PC-3 (cell line): ENCODE measurements around the gene LAMB4. TPM values are rescaled to one million over a fixed set of nuclear protein-coding genes. Genes with fewer than 3 reads are reported as not detected.
A peak's percentile ranks its signal among the peaks of the same experiment; 100 is the strongest.

Source experiments
- ATAC-seq: fragments of 200-7000 bp; cut with Tn5 transposase; 2 replicates; pipeline ENCODE4 v1.9.1; 2020; ENCODE audit warnings: mild to moderate bottlenecking, moderate library complexity
- BruUV-seq: library from RNA; stranded (reverse); fragments of 400-500 nt; replicated peaks from 2 replicates; lab custom pipeline; 2021; lab: Mats Ljungman, UMichigan
- CTCF ChIA-PET: fragments of 300-600 bp; sonication (Branson Sonifier 250); formaldehyde crosslinking; loops from one replicate; lab custom pipeline; 2022; ENCODE audit warnings: antibody characterized with exemption; lab: Charles Lee
- POLR2A ChIA-PET: fragments of 300-600 bp; sonication (Branson Sonifier 250); formaldehyde crosslinking; loops from one replicate; lab custom pipeline; 2022; ENCODE audit warnings: antibody characterized with exemption; ENCODE audit not compliant: unreplicated experiment; lab: Charles Lee
- DNase-seq: peaks from one replicate; pipeline ENCODE4 v3.0.0-alpha.2; 2015
- H2AFZ ChIP-seq: fragments of 300-600 bp; sonication (generic); 2 replicates; pipeline ENCODE4 v1.6.0; 2016; ENCODE audit warnings: antibody characterized with exemption, low read length
- H3F3A ChIP-seq: fragments of 300-600 bp; sonication (generic); one replicate; pipeline ENCODE4 v1.6.0; 2017; ENCODE audit warnings: antibody characterized with exemption, low read length, control low read depth, mild to moderate bottlenecking; ENCODE audit not compliant: unreplicated experiment
- H3K27ac ChIP-seq: fragments of 300-600 bp; sonication (generic); 2 replicates; pipeline ENCODE4 v1.5.1; 2016; ENCODE audit warnings: mild to moderate bottlenecking, low read length
- H3K27me3 ChIP-seq: fragments of 300-600 bp; sonication (generic); 2 replicates; pipeline ENCODE4 v1.6.1; 2016; ENCODE audit warnings: low read length, mixed read lengths
- H3K36me3 ChIP-seq: fragments of 300-600 bp; sonication (generic); 2 replicates; pipeline ENCODE4 v1.6.1; 2016; ENCODE audit warnings: low read depth, mixed run types, low read length, mixed read lengths
- H3K4me1 ChIP-seq: fragments of 300-600 bp; sonication (generic); 2 replicates; pipeline ENCODE4 v1.5.1; 2016; ENCODE audit warnings: low read length; ENCODE audit not compliant: insufficient read depth
- H3K4me2 ChIP-seq: fragments of 300-600 bp; sonication (generic); 2 replicates; pipeline ENCODE4 v1.6.0; 2016; ENCODE audit warnings: low read length
- H3K4me3 ChIP-seq: fragments of 300-600 bp; sonication (generic); 2 replicates; pipeline ENCODE4 v1.5.1; 2016; ENCODE audit warnings: mild to moderate bottlenecking, low read length, mixed read lengths
- H3K79me2 ChIP-seq: fragments of 300-600 bp; sonication (generic); 2 replicates; pipeline ENCODE4 v1.6.1; 2017; ENCODE audit warnings: low read length, mixed read lengths
- H3K9ac ChIP-seq: fragments of 300-600 bp; sonication (generic); 2 replicates; pipeline ENCODE4 v1.6.0; 2016; ENCODE audit warnings: mild to moderate bottlenecking, low read length
- H3K9me2 ChIP-seq: fragments of 300-600 bp; sonication (generic); replicated peaks from 2 replicates; pipeline ENCODE4 v1.6.1; 2016; ENCODE audit warnings: mixed run types, low read length, mixed read lengths
- H3K9me3 ChIP-seq: fragments of 300-600 bp; sonication (generic); 2 replicates; pipeline ENCODE4 v1.6.1; 2016; ENCODE audit warnings: low read length, mixed read lengths
- H4K20me1 ChIP-seq: fragments of 300-600 bp; sonication (generic); 2 replicates; pipeline ENCODE4 v1.6.1; 2016; ENCODE audit warnings: low read length, mixed read lengths
- EZH2 ChIP-seq: fragments of 300-600 bp; sonication (generic); IDR thresholded peaks from one replicate; pipeline ENCODE4 v1.6.1; 2017; ENCODE audit warnings: antibody characterized with exemption, mild to moderate bottlenecking, low read length; ENCODE audit not compliant: unreplicated experiment
- EZH2phosphoT487 ChIP-seq: fragments of 300-600 bp; sonication (generic); IDR thresholded peaks from 2 replicates; pipeline ENCODE4 v1.6.1; 2018; ENCODE audit warnings: mild to moderate bottlenecking, antibody characterized with exemption, low read length, borderline replicate concordance
- intact Hi-C: fragments of 100-400 bp; cut with micrococcal nuclease; formaldehyde crosslinking; loops from 2 replicates; pipeline ENCODE4 v1.9.0; 2023
- total RNA-seq: library from RNA; depleted of rRNA; stranded (reverse); fragments of >200 nt; gene quantifications from 2 replicates; pipeline ENCODE4 v1.2.3, GENCODE V29; 2014
- TF ChIP-seq, protein P1 (sequence below): fragments of 300-600 bp; sonication (generic); conservative IDR thresholded peaks from 2 replicates; pipeline ENCODE4 v1.5.1; 2017; ENCODE audit warnings: antibody characterized with exemption, low read depth, mild to moderate bottlenecking, low read length

Gene LAMB4
- total RNA-seq, 1 experiment from 2014 or later, result 0.04 TPM

GRCh38 chr7:108104324-108104723, 25.8 kb downstream of the LAMB4 start:
- no peak overlapping the region for H3K27ac ChIP-seq
- H3K27me3 ChIP-seq, result no peaks in the 10 kb centered on the region
- no peak overlapping the region for H2AFZ ChIP-seq
- H4K20me1 ChIP-seq, result no peaks in the 10 kb centered on the region
- ChIA-PET CTCF (no interaction called here), POLR2A (no interaction called here)
- no peak overlapping the region for H3K4me2 ChIP-seq
- no TSS peak for BruUV-seq
- no peaks in the 10 kb centered on the region for H3K36me3 ChIP-seq
- no peaks in the 10 kb centered on the region for H3K9me2 ChIP-seq
- no peaks in the 10 kb centered on the region for H3K9me3 ChIP-seq
- no peaks in the 10 kb centered on the region for H3F3A ChIP-seq
- intact Hi-C loops, result no loop called here
- no peak overlapping the region for H3K9ac ChIP-seq
- H3K4me3 ChIP-seq, result no peak overlapping the region
- H3K79me2 ChIP-seq, result no peaks in the 10 kb centered on the region
- ATAC-seq (no peak), DNase-seq (no peak)
- no peak for TF ChIP-seq EZH2
- TF ChIP-seq, protein P1, sequence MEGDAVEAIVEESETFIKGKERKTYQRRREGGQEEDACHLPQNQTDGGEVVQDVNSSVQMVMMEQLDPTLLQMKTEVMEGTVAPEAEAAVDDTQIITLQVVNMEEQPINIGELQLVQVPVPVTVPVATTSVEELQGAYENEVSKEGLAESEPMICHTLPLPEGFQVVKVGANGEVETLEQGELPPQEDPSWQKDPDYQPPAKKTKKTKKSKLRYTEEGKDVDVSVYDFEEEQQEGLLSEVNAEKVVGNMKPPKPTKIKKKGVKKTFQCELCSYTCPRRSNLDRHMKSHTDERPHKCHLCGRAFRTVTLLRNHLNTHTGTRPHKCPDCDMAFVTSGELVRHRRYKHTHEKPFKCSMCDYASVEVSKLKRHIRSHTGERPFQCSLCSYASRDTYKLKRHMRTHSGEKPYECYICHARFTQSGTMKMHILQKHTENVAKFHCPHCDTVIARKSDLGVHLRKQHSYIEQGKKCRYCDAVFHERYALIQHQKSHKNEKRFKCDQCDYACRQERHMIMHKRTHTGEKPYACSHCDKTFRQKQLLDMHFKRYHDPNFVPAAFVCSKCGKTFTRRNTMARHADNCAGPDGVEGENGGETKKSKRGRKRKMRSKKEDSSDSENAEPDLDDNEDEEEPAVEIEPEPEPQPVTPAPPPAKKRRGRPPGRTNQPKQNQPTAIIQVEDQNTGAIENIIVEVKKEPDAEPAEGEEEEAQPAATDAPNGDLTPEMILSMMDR, result no peak
- no peak for TF ChIP-seq EZH2phosphoT487
- H3K4me1 ChIP-seq, result peaks cover 2% of the 10 kb centered on the region; the same call in 1 of the 2 replicates

GRCh38 chr7:108103558-108104298, 26.4 kb downstream of the LAMB4 start:
- no peak overlapping the region for H3K27ac ChIP-seq
- no peaks in the 10 kb centered on the region for H3F3A ChIP-seq
- DNase-seq (peak; percentile 15), ATAC-seq (no peak)
- no peaks in the 10 kb centered on the region for H3K79me2 ChIP-seq
- H3K4me1 ChIP-seq, result peaks cover 7% of the 10 kb centered on the region; the same call in 1 of the 2 replicates
- ChIA-PET CTCF (no interaction called here), POLR2A (no interaction called here)
- H2AFZ ChIP-seq, result no peak overlapping the region
- no peak overlapping the region for H3K9ac ChIP-seq
- H3K36me3 ChIP-seq, result no peaks in the 10 kb centered on the region
- no peaks in the 10 kb centered on the region for H3K27me3 ChIP-seq
- no peaks in the 10 kb centered on the region for H4K20me1 ChIP-seq
- no peaks in the 10 kb centered on the region for H3K9me2 ChIP-seq
- TF ChIP-seq, protein P1, result no peak
- TF ChIP-seq EZH2phosphoT487 (no peak), EZH2 (no peak)
- intact Hi-C loops, result no loop called here
- no TSS peak for BruUV-seq
- no peak overlapping the region for H3K4me3 ChIP-seq
- H3K9me3 ChIP-seq, result no peaks in the 10 kb centered on the region
- H3K4me2 ChIP-seq, result no peak overlapping the region

GRCh38 chr7:108102671-108103312, 27.4 kb downstream of the LAMB4 start:
- H3F3A ChIP-seq, result no peaks in the 10 kb centered on the region
- intact Hi-C loops, result no loop called here
- peaks cover 7% of the 10 kb centered on the region; the same call in 1 of the 2 replicates for H3K4me1 ChIP-seq
- no peak overlapping the region for H3K4me2 ChIP-seq
- H3K9me3 ChIP-seq, result no peaks in the 10 kb centered on the region
- ChIA-PET POLR2A (no interaction called here), CTCF (no interaction called here)
- no peaks in the 10 kb centered on the region for H4K20me1 ChIP-seq
- no peak for DNase-seq
- H2AFZ ChIP-seq, result no peak overlapping the region
- no peak overlapping the region for H3K4me3 ChIP-seq
- no peak for ATAC-seq
- no peak overlapping the region for H3K9ac ChIP-seq
- H3K27me3 ChIP-seq, result no peaks in the 10 kb centered on the region
- TF ChIP-seq EZH2 (no peak), EZH2phosphoT487 (no peak)
- TF ChIP-seq, protein P1, result no peak
- no TSS peak for BruUV-seq
- no peaks in the 10 kb centered on the region for H3K79me2 ChIP-seq
- no peaks in the 10 kb centered on the region for H3K36me3 ChIP-seq
- no peak overlapping the region for H3K27ac ChIP-seq
- H3K9me2 ChIP-seq, result no peaks in the 10 kb centered on the region
